ENCODE data around the gene MS4A14. TPM values are rescaled to one million over a fixed set of nuclear protein-coding genes. Genes with fewer than 3 reads are reported as not detected.
"Not testable (repeated sequence)": the region's sequence is repeated elsewhere in the genome, so short reads cannot be mapped to it uniquely, and the experiment has no call there.

The MS4A14 gene
- total and polyA plus RNA-seq, 4 donors = 0.06 to 1.1 (median 0.18) TPM

- Histone ChIP-seq H3K27me3 (ENCODE audit: control insufficient read depth in 4 of 4, insufficient read depth in 4 of 4, low read length in 3 of 4) (no peaks in the 10 kb centered on the region), H3K27ac (ENCODE audit: low read depth in 1 of 2, low read length in 2 of 2) (no peak overlapping the region), H3K4me3 (ENCODE audit: low read depth in 1 of 3, low read length in 3 of 3) (no peak overlapping the region), H3K4me1 (ENCODE audit: control insufficient read depth in 4 of 4, insufficient read depth in 4 of 4, low read length in 3 of 4) (peaks cover 0 to 2% (median 0%) of the 10 kb centered on the region in 4 donors), H3K9ac (ENCODE audit: low read depth in 1 of 2, low read length in 2 of 2) (no peak overlapping the region), H3K9me3 (ENCODE audit: control insufficient read depth in 4 of 4, low read length in 3 of 4) (peaks cover 0 to 2% (median 0%) of the 10 kb centered on the region in 4 donors), H3K36me3 (ENCODE audit: control insufficient read depth in 4 of 4, insufficient read depth in 3 of 4, low read depth in 1 of 4, low read length in 3 of 4) (no peaks in the 10 kb centered on the region)
- no peak for TF ChIP-seq TAF1 (conservative IDR thresholded peaks at IDR 0.05)
- no peak for TF ChIP-seq NR2F2 (IDR thresholded peaks at IDR 0.05)
- TF ChIP-seq FOXA2 (IDR thresholded peaks at IDR 0.05) = no peak
- no peak for TF ChIP-seq GABPA (IDR thresholded peaks at IDR 0.05 in 1 of 2, conservative IDR thresholded peaks at IDR 0.05 in 1 of 2)
- no peak for TF ChIP-seq ZBTB33 (IDR thresholded peaks at IDR 0.05)
- no peak for TF ChIP-seq JUND (IDR thresholded peaks at IDR 0.05)
- no peak for DNase-seq (ENCODE audit: low spot score)
These were observed 50.8 kb downstream of the MS4A14 start for GRCh38 chr11:60447070-60447469.

GRCh38 chr11:60447846-60448245, 51.6 kb downstream of the MS4A14 start:
- Histone ChIP-seq H3K4me1 (ENCODE audit: control insufficient read depth in 4 of 4, insufficient read depth in 4 of 4, low read length in 3 of 4) (peaks cover 0 to 2% (median 0%) of the 10 kb centered on the region in 4 donors), H3K9me3 (ENCODE audit: control insufficient read depth in 4 of 4, low read length in 3 of 4) (peaks cover 0 to 2% (median 0%) of the 10 kb centered on the region in 4 donors), H3K27me3 (ENCODE audit: control insufficient read depth in 4 of 4, insufficient read depth in 4 of 4, low read length in 3 of 4) (no peaks in the 10 kb centered on the region), H3K9ac (ENCODE audit: low read depth in 1 of 2, low read length in 2 of 2) (no peak overlapping the region), H3K36me3 (ENCODE audit: control insufficient read depth in 4 of 4, insufficient read depth in 3 of 4, low read depth in 1 of 4, low read length in 3 of 4) (no peaks in the 10 kb centered on the region), H3K27ac (ENCODE audit: low read depth in 1 of 2, low read length in 2 of 2) (no peak overlapping the region), H3K4me3 (ENCODE audit: low read depth in 1 of 3, low read length in 3 of 3) (no peak overlapping the region)
- no peak for TF ChIP-seq YY1 (IDR thresholded peaks at IDR 0.05)
- TF ChIP-seq ATF3 (IDR thresholded peaks at IDR 0.05) = no peak
- TF ChIP-seq EGR1 (IDR thresholded peaks at IDR 0.05; ENCODE audit: low read depth in 2 of 2) = no peak
- no peak for TF ChIP-seq HNF4G (IDR thresholded peaks at IDR 0.05)
- TF ChIP-seq MAX (IDR thresholded peaks at IDR 0.05) = no peak
- no peak for TF ChIP-seq CTCF (IDR thresholded peaks at IDR 0.05; ENCODE audit: low read depth, low read length, missing input control)
- no peak for TF ChIP-seq HNF4A (conservative IDR thresholded peaks at IDR 0.05)
- no peak for TF ChIP-seq REST (IDR thresholded peaks at IDR 0.05)
- no peak for TF ChIP-seq SP1 (IDR thresholded peaks at IDR 0.05)
- no peak for TF ChIP-seq RXRA (IDR thresholded peaks at IDR 0.05)
- TF ChIP-seq GABPA (IDR thresholded peaks at IDR 0.05 in 1 of 2, conservative IDR thresholded peaks at IDR 0.05 in 1 of 2) = no peak
- no peak for TF ChIP-seq ZBTB33 (IDR thresholded peaks at IDR 0.05)
- no peak for TF ChIP-seq JUND (IDR thresholded peaks at IDR 0.05)
- TF ChIP-seq FOXA2 (IDR thresholded peaks at IDR 0.05) = no peak
- no peak for TF ChIP-seq FOXA1 (IDR thresholded peaks at IDR 0.05)
- no peak for TF ChIP-seq TAF1 (conservative IDR thresholded peaks at IDR 0.05)
- DNase-seq (ENCODE audit: low spot score) = no peak

GRCh38 chr11:60451185-60451584, 54.9 kb downstream of the MS4A14 start:
- not testable (repeated sequence) for H3K9me3 ChIP-seq (ENCODE audit: control insufficient read depth in 4 of 4, low read length in 3 of 4); H3K9ac ChIP-seq (ENCODE audit: low read depth in 1 of 2, low read length in 2 of 2); H3K4me1 ChIP-seq (ENCODE audit: control insufficient read depth in 4 of 4, insufficient read depth in 4 of 4, low read length in 3 of 4); H3K27me3 ChIP-seq (ENCODE audit: control insufficient read depth in 4 of 4, insufficient read depth in 4 of 4, low read length in 3 of 4); H3K4me3 ChIP-seq (ENCODE audit: low read depth in 1 of 3, low read length in 3 of 3); H3K27ac ChIP-seq (ENCODE audit: low read depth in 1 of 2, low read length in 2 of 2); H3K36me3 ChIP-seq (ENCODE audit: control insufficient read depth in 4 of 4, insufficient read depth in 3 of 4, low read depth in 1 of 4, low read length in 3 of 4); DNase-seq (ENCODE audit: low spot score)
- WGBS = 97% methylated on average over 32 of the region's 32 CpGs

Data from liver (tissue), 9 donors.